ENCODE measurements around the gene B4GALNT3.
"Not testable (repeated sequence)": the region's sequence is repeated elsewhere in the genome, so short reads cannot be mapped to it uniquely, and the experiment has no call there.

B4GALNT3 gene

GRCh38 chr12:459430-460258 lies at the start of gene B4GALNT3:
TSS of gene B4GALNT3 (plus strand) at chr12:459939. CDS start at chr12:460377, 438 bp downstream.
- peak; percentile 54 for DNase-seq

- DNase-seq: no peak
Measured at GRCh38 chr12:414859-415258, 44.9 kb upstream of the B4GALNT3 start.

- DNase-seq: no peak
Measured at GRCh38 chr12:418432-418831, 41.3 kb upstream of the B4GALNT3 start.

- DNase-seq: no peak
Measured at GRCh38 chr12:422526-422925, 37.2 kb upstream of the B4GALNT3 start.

- not testable (repeated sequence) for DNase-seq
Measured at GRCh38 chr12:435737-436136, 24.0 kb upstream of the B4GALNT3 start.

- DNase-seq: peak; percentile 51
Measured at GRCh38 chr12:442235-442884, 17.4 kb upstream of the B4GALNT3 start.

GRCh38 chr12:447141-447540 lies 12.6 kb upstream of the B4GALNT3 start:
- no peak for DNase-seq

GRCh38 chr12:449203-449602 lies 10.5 kb upstream of the B4GALNT3 start:
- DNase-seq: no peak

- DNase-seq: no peak
Measured at GRCh38 chr12:450438-450837, 9.3 kb upstream of the B4GALNT3 start.

GRCh38 chr12:452667-453210 lies 7.0 kb upstream of the B4GALNT3 start:
- peak; percentile 82 for DNase-seq

- no peak for DNase-seq
Measured at GRCh38 chr12:454833-455232, 4.9 kb upstream of the B4GALNT3 start.

GRCh38 chr12:455821-456220 lies 3.9 kb upstream of the B4GALNT3 start:
- DNase-seq: no peak

GRCh38 chr12:457676-458075 lies 2.1 kb upstream of the B4GALNT3 start:
- no peak for DNase-seq

GRCh38 chr12:459050-459429 lies 699 bp upstream of the B4GALNT3 start:
- DNase-seq: no peak

- DNase-seq: peak; percentile 56
Measured at GRCh38 chr12:460261-461230, 807 bp downstream of the B4GALNT3 start.

GRCh38 chr12:461425-461824 lies 1.7 kb downstream of the B4GALNT3 start:
- DNase-seq: no peak

GRCh38 chr12:462936-463705 lies 3.4 kb downstream of the B4GALNT3 start:
- no peak for DNase-seq

- no peak for DNase-seq
Measured at GRCh38 chr12:464484-465267, 4.9 kb downstream of the B4GALNT3 start.

GRCh38 chr12:466039-466438 lies 6.3 kb downstream of the B4GALNT3 start:
- DNase-seq: no peak

GRCh38 chr12:466762-467161 lies 7.0 kb downstream of the B4GALNT3 start:
- no peak for DNase-seq

- no peak for DNase-seq
Measured at GRCh38 chr12:467591-467990, 7.9 kb downstream of the B4GALNT3 start.

Measured in stimulated activated CD4-positive, alpha-beta T cell treated with anti-CD3 and anti-CD28 coated beads, Interleukin-15, amount 100 ng/mL, for 24 hours (primary cell).